HG03025 (cell line): Measurements from ENCODE around the gene CPLX1.
"Not testable (repeated sequence)": the region's sequence is repeated elsewhere in the genome, so short reads cannot be mapped to it uniquely, and the experiment has no call there.

ENCODE experiments used
- ATAC-seq: cut with Tn5 transposase; IDR thresholded peaks from one replicate; pipeline ENCODE4 v1.9.1; 2021; ENCODE audit warnings: mild to moderate bottlenecking, moderate library complexity; ENCODE audit not compliant: unreplicated experiment, low FRiP score

Gene CPLX1

GRCh38 chr4:781493-782216 lies 44.3 kb downstream of the CPLX1 start:
- ATAC-seq, result peak; percentile 95

- ATAC-seq, result peak; percentile 7
Observed at GRCh38 chr4:780716-781492, 45.0 kb downstream of the CPLX1 start.

GRCh38 chr4:780255-780654 lies 45.7 kb downstream of the CPLX1 start:
- ATAC-seq, result not testable (repeated sequence)

GRCh38 chr4:779555-779954 lies 46.4 kb downstream of the CPLX1 start:
- no peak for ATAC-seq

GRCh38 chr4:777520-778262 lies 48.2 kb downstream of the CPLX1 start:
- no peak for ATAC-seq

GRCh38 chr4:776743-777441 lies 49.0 kb downstream of the CPLX1 start:
- ATAC-seq, result no peak

GRCh38 chr4:775485-775884 lies 50.4 kb downstream of the CPLX1 start:
- ATAC-seq, result not testable (repeated sequence)

GRCh38 chr4:774419-775092 lies 51.4 kb downstream of the CPLX1 start:
- ATAC-seq, result not testable (repeated sequence)

- ATAC-seq, result no peak
Observed at GRCh38 chr4:773214-773613, 52.7 kb downstream of the CPLX1 start.

- ATAC-seq, result no peak
Observed at GRCh38 chr4:772776-773175, 53.2 kb downstream of the CPLX1 start.

- no peak for ATAC-seq
Observed at GRCh38 chr4:772118-772517, 53.8 kb downstream of the CPLX1 start.

GRCh38 chr4:771464-771863 lies 54.5 kb downstream of the CPLX1 start:
- ATAC-seq, result no peak

- ATAC-seq, result no peak
Observed at GRCh38 chr4:770022-770421, 55.9 kb downstream of the CPLX1 start.

GRCh38 chr4:769511-769910 lies 56.4 kb downstream of the CPLX1 start:
- no peak for ATAC-seq

GRCh38 chr4:768995-769394 lies 56.9 kb downstream of the CPLX1 start:
- no peak for ATAC-seq

GRCh38 chr4:768076-768475 lies 57.9 kb downstream of the CPLX1 start:
- ATAC-seq, result no peak

- ATAC-seq, result no peak
Observed at GRCh38 chr4:766559-767283, 59.2 kb downstream of the CPLX1 start.

- ATAC-seq, result no peak
Observed at GRCh38 chr4:766152-766515, 59.8 kb downstream of the CPLX1 start.

GRCh38 chr4:764405-765169 lies 61.3 kb downstream of the CPLX1 start:
- ATAC-seq, result no peak
